GM18520 (cell line): ENCODE results near the gene AAGAB.
"Not testable (repeated sequence)": the region's sequence is repeated elsewhere in the genome, so short reads cannot be mapped to it uniquely, and the experiment has no call there.

Source experiments
- ATAC-seq: cut with Tn5 transposase; IDR thresholded peaks from one replicate; pipeline ENCODE4 v1.9.1; 2021; ENCODE audit not compliant: unreplicated experiment

The AAGAB gene

GRCh38 chr15:67154249-67154648 is 100.2 kb downstream of the AAGAB start:
- no peak for ATAC-seq

GRCh38 chr15:67153044-67153443 is 101.4 kb downstream of the AAGAB start:
- ATAC-seq, result not testable (repeated sequence)

- no peak for ATAC-seq
Observed at GRCh38 chr15:67152429-67152828, 102.0 kb downstream of the AAGAB start.
